Fibroblast of lung (primary cell): Measurements from ENCODE around the gene LRRC9. TPM values are rescaled to one million over a fixed set of nuclear protein-coding genes. Genes with fewer than 3 reads are reported as not detected.

Experiments used
- DNase-seq, 2 donors: peaks; one replicate each; pipeline versions ENCODE4 v3.0.0 to v3.0.0-alpha.2; 2010; ENCODE audit warnings: low read depth in 2 of 2
- H2AFZ ChIP-seq: 2 replicates; pipeline ENCODE4 v1.5.1; 2012; ENCODE audit warnings: low read length, control low read depth, inconsistent platforms
- H3K27ac ChIP-seq: 2 replicates; pipeline ENCODE4 v1.5.1; 2011; ENCODE audit warnings: low read length, control low read depth; ENCODE audit not compliant: insufficient read depth
- H3K27me3 ChIP-seq: 2 replicates; pipeline ENCODE4 v1.5.1; 2011; ENCODE audit warnings: mild to moderate bottlenecking, low read length; ENCODE audit not compliant: control insufficient read depth, insufficient read depth
- H3K36me3 ChIP-seq: 2 replicates; pipeline ENCODE4 v1.5.1; 2011; ENCODE audit warnings: low read length; ENCODE audit not compliant: control insufficient read depth, insufficient read depth
- H3K4me1 ChIP-seq: 2 replicates; pipeline ENCODE4 v1.5.1; 2011; ENCODE audit warnings: low read length; ENCODE audit not compliant: control insufficient read depth, insufficient read depth; ENCODE audit errors: extremely low read depth
- H3K4me2 ChIP-seq: 2 replicates; pipeline ENCODE4 v1.5.1; 2011; ENCODE audit warnings: low read length, control low read depth; ENCODE audit not compliant: insufficient read depth; ENCODE audit errors: extremely low read depth
- H3K4me3 ChIP-seq, 4 experiments: fragments of 200-600 bp in 1 of 4; sonication (generic) in 1 of 4; replicated peaks in 1 of 4; 2 replicates each; pipeline ENCODE4 v1.5.1; 2011 to 2016; ENCODE audit warnings: low read length in 4 of 4, low read depth in 3 of 4, mild to moderate bottlenecking in 3 of 4, control low read depth in 2 of 4, inconsistent platforms in 1 of 4, mixed read lengths in 1 of 4; ENCODE audit not compliant: insufficient read depth in 1 of 4; ENCODE audit errors: control extremely low read depth in 1 of 4
- H3K79me2 ChIP-seq: 2 replicates; pipeline ENCODE4 v1.5.1; 2012; ENCODE audit warnings: mild to moderate bottlenecking, low read length, inconsistent platforms; ENCODE audit not compliant: control insufficient read depth, insufficient read depth
- H3K9ac ChIP-seq: 2 replicates; pipeline ENCODE4 v1.5.1; 2011; ENCODE audit warnings: mild to moderate bottlenecking, low read length, control low read depth; ENCODE audit not compliant: insufficient read depth
- H3K9me3 ChIP-seq: 2 replicates; pipeline ENCODE4 v1.5.1; 2012; ENCODE audit warnings: low read depth, low read length; ENCODE audit not compliant: control insufficient read depth, insufficient read depth
- H4K20me1 ChIP-seq: 2 replicates; pipeline ENCODE4 v1.5.1; 2011; ENCODE audit warnings: low read length; ENCODE audit not compliant: control insufficient read depth, insufficient read depth; ENCODE audit errors: extremely low read depth
- CTCF ChIP-seq, 2 donors: IDR thresholded peaks in 1 of 2; conservative IDR thresholded peaks in 1 of 2; 1 replicate in 1 of 2; 2 replicates in 1 of 2; pipeline ENCODE4 v1.5.1; 2011 to 2012; ENCODE audit warnings: low read length in 2 of 2, control low read depth in 1 of 2, inconsistent platforms in 1 of 2, low read depth in 1 of 2, mild to moderate bottlenecking in 1 of 2
- EZH2 ChIP-seq: IDR thresholded peaks from 2 replicates; pipeline ENCODE4 v1.5.1; 2012; ENCODE audit warnings: low read length, control low read depth, mild to moderate bottlenecking; ENCODE audit errors: missing control alignments
- polyA plus RNA-seq, 2 donors: library from polyadenylated mRNA; depleted of rRNA in 1 of 2; stranded (reverse) in 1 of 2; unstranded in 1 of 2; fragments of >200 nt; gene quantifications; 2 replicates each; pipeline ENCODE4 v1.2.1, GENCODE V29; 2011 to 2012; ENCODE audit warnings: missing spikeins in 1 of 2
- total RNA-seq: library from RNA; depleted of rRNA; stranded (reverse); fragments of >200 nt; gene quantifications from 2 replicates; pipeline ENCODE4 v1.2.1, GENCODE V29; 2014

LRRC9 gene
- total and polyA plus RNA-seq, 2 donors (not counting 1 experiment from before 2014, with no cell fraction given): not detected

- no peak overlapping the region for H3K9ac ChIP-seq
- no peaks in the 10 kb centered on the region for H4K20me1 ChIP-seq
- no peak overlapping the region for H2AFZ ChIP-seq
- no peaks in the 10 kb centered on the region for H3K79me2 ChIP-seq
- H3K4me3 ChIP-seq: no peak overlapping the region
- no peaks in the 10 kb centered on the region for H3K9me3 ChIP-seq
- DNase-seq: no peak
- no peak overlapping the region for H3K4me2 ChIP-seq
- H3K36me3 ChIP-seq: no peaks in the 10 kb centered on the region
- H3K27me3 ChIP-seq: no peaks in the 10 kb centered on the region
- TF ChIP-seq CTCF (conservative IDR thresholded peaks at IDR 0.05 in 1 of 2, IDR thresholded peaks at IDR 0.05 in 1 of 2; ENCODE audit: low read depth in 1 of 2, low read length in 2 of 2): no peak
- no peak for TF ChIP-seq EZH2
- no peaks in the 10 kb centered on the region for H3K4me1 ChIP-seq
- H3K27ac ChIP-seq: no peak overlapping the region
Observed at GRCh38 chr14:60085693-60086092, 165.7 kb downstream of the LRRC9 start.

- no peak overlapping the region for H3K9ac ChIP-seq
- H2AFZ ChIP-seq: no peak overlapping the region
- H3K4me2 ChIP-seq: no peak overlapping the region
- H3K4me1 ChIP-seq: no peaks in the 10 kb centered on the region
- no peak overlapping the region for H3K4me3 ChIP-seq
- no peaks in the 10 kb centered on the region for H3K9me3 ChIP-seq
- H3K27ac ChIP-seq: no peak overlapping the region
- DNase-seq: no peak
- peaks cover 6% of the 10 kb centered on the region for H3K79me2 ChIP-seq
- no peaks in the 10 kb centered on the region for H4K20me1 ChIP-seq
- no peak for TF ChIP-seq EZH2
- no peak for TF ChIP-seq CTCF (conservative IDR thresholded peaks at IDR 0.05 in 1 of 2, IDR thresholded peaks at IDR 0.05 in 1 of 2; ENCODE audit: low read depth in 1 of 2, low read length in 2 of 2)
- H3K27me3 ChIP-seq: no peaks in the 10 kb centered on the region
- H3K36me3 ChIP-seq: no peaks in the 10 kb centered on the region
Observed at GRCh38 chr14:60087668-60088067, 167.7 kb downstream of the LRRC9 start.

GRCh38 chr14:60089221-60089620 lies 169.3 kb downstream of the LRRC9 start:
- H3K4me2 ChIP-seq: no peak overlapping the region
- no peak overlapping the region for H2AFZ ChIP-seq
- no peaks in the 10 kb centered on the region for H3K9me3 ChIP-seq

More at GRCh38 chr14:60089221-60089620, 169.3 kb downstream of the LRRC9 start:
- Histone ChIP-seq H3K79me2 (peaks cover 21% of the 10 kb centered on the region), H3K4me3 (no peak overlapping the region), H3K4me1 (peaks cover under 1% of the 10 kb centered on the region), H3K27ac (no peak overlapping the region), H3K36me3 (no peaks in the 10 kb centered on the region), H3K27me3 (no peaks in the 10 kb centered on the region), H4K20me1 (no peaks in the 10 kb centered on the region), H3K9ac (no peak overlapping the region)
- no peak for DNase-seq
- TF ChIP-seq EZH2: no peak
- TF ChIP-seq CTCF (conservative IDR thresholded peaks at IDR 0.05 in 1 of 2, IDR thresholded peaks at IDR 0.05 in 1 of 2; ENCODE audit: low read depth in 1 of 2, low read length in 2 of 2): no peak
